ENCODE measurements around the gene CCDC33.

The CCDC33 gene

GRCh38 chr15:74369084-74369745, 133.1 kb downstream of the CCDC33 start:
- no peak for DNase-seq

DNA sequence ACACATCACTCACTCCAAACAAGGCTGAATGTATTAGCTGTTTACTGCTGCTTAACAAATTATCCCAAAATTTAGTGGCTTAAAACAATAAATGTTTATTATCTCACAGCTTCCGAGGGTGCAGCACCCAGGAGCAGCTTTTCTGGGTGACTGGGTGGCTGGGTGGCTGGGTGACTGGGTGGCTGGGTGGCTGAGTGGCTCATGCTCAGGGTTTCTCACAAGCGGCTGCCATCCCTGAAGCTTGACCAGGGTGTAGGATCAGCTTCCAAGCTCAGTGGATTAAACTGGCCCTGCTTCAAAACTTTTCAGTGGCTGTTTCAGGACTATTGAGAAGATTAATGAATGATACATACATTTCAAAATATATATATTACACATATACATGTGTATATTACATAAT, 133.6 kb downstream of the CCDC33 start:
- no peak for DNase-seq

- no peak for DNase-seq
These were observed 134.3 kb downstream of the CCDC33 start for GRCh38 chr15:74370471-74370870.

DNA sequence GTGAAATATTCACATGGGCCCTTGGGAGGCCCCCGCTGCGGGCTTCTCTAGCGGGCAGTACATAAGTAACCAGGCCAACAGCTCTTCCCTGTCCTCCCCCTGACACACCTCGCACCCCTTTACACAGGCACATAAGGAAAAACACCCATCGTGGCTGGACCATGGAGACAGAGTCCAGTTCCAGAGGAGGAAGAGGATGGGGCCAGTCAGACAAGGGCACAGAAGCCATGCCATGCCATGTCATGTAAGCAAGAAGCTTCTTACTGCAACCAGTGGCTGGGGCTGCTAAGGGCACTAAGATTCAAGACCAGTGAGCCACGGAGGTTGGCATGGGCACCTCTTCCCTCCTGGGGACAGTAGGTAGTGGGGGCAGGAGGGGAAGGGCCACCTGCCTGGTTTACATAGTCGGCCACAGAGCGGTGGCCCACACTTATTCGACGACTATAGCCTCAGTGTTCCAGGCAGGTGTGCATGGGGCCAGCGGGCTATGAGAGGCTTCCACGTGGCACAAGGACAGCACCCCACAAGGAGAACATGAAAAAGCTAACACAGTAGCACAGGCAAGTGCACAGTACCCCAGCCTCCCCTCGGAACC, 137.0 kb downstream of the CCDC33 start:
- DNase-seq: no peak

GRCh38 chr15:74373731-74374647, 137.9 kb downstream of the CCDC33 start:
- peak; percentile 73 for DNase-seq

- DNase-seq: no peak
These were observed 138.6 kb downstream of the CCDC33 start for GRCh38 chr15:74374648-74375302.

DNA sequence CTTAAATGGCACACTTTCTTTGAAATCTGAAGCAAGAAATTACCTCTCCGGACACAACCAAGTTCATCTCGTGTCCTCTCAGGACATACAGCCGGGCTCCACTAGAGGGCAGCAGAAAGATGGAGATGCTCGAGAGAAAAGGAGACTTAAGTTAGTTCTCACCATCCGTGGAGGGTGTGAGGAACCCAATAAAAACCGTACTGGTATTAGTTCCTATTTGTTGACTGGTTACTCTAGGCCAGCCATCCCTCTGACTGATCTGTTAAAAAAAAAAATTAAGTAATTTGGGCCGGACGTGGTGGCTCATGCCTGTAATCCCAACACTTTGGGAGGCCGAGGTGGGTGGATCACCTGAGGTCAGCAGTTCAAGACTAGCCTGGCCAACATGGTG, 139.2 kb downstream of the CCDC33 start:
- DNase-seq: peak; percentile 58

DNA sequence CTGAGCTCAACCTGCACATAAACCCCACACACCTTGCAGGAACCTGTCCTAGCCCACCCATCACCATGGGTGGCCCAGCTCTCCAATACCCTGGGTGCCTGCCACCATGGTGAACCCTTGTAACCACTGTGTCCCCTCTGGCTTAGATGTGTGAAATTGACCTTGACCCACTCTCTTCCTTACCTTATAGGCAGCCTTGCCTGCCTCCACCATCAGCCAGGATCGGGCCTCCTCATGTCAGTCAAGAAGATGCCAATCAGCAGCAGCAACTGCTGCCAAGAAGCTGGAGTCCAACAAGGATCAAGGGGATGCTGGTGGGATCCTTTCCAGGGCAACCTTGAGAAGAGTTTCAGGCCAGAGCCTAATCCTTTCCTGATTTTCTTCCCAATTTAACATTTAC, 140.1 kb downstream of the CCDC33 start:
- no peak for DNase-seq

DNA sequence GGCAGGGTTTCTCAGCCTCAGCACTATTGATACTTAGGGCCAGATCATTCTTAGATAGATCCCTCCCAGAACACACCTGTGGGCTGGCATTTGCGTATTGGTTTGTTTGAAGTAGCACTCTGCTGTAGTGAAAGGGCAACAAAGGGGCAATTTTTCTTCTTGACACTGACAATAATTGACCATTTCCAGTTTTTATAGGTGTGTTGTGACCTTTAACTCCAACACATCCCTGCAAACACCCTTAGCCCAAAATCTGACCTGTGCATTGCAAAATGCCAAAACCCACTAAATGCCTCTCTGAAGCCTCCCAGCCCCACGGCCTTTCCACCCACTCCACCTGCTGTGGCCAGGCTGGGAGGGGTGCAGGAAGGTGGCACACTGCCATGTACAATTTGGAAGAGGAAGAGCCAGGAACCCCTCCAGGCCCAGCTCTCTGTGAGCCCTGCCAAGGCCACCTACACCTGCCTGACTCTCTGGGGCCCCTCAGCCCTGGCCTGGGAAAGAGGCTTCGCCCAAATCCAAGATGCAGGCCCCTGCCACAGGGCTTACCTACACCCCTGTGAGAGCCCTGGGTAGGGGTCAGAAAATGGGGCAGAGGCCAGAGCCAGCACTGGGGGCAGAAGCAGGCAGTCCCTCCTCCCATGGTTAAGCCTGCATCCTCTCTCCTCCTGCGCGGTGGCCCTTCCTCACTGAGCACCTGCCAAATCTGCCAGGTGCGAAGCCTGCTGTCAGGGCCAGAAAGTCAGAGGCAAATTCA, 140.9 kb downstream of the CCDC33 start:
- no peak for DNase-seq

DNA sequence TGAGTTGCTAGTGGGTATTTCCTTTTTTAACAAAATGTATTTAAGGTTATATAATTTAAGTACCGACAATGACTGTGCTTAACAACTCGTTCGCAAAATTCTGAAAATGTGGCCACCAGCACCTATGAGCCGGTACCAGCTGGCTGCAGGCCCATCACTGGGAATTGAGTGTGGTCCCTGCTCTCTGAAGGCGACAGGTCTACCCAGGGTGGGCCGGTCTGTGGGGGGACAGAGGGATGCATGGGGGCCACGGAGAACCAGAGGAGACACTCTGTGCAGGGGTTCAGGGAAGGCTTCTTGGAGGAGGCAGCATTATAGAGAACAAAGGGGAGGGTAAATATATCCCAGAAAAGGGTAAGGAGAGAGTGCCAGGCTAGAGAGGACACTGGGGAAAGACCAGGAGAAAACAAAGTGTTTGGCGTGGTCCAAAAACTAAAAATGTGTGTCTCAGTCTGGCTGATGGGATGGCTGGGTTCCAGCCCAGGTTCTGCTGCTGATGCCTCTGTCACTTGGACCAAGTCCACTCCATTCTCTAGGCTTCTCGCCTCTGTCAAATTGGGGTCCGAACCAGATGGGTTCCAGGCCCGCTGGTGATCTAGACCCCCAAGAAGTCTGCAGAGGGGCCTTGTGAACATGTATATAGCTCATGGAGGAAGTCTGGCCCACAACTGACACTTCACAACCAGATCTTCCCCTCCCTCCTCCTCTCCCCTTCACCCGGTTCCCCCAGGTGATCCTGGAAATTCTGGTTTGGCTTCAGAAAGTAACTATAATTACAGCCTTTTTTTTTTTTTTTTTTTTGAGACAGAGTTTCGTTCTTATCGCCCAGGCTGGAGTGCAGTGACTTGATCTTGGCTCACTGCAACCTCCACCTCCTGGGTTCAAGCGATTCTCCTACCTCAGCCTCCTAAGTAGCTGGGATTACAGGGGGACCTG, 142.0 kb downstream of the CCDC33 start:
- DNase-seq: no peak

DNA sequence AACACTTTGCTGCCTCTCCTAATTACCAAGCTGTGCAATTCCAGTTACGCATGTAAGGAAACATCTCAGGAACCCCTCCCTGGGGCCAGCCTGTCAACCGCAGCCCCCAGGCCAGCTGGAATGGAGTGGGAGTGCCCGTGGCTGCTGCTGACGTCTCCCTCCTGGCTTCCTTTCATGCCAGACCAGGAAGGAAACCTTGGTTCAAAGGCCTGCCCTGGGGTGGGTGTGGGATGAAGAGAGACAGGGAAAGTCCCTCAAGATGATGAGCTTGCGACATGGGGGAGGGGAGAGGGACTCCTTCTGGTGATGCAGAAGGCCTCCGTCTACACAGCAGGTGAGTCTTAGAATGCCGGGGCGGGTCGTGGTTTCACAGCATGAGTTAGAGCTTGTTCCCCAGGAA, 142.7 kb downstream of the CCDC33 start:
- DNase-seq: no peak

DNA sequence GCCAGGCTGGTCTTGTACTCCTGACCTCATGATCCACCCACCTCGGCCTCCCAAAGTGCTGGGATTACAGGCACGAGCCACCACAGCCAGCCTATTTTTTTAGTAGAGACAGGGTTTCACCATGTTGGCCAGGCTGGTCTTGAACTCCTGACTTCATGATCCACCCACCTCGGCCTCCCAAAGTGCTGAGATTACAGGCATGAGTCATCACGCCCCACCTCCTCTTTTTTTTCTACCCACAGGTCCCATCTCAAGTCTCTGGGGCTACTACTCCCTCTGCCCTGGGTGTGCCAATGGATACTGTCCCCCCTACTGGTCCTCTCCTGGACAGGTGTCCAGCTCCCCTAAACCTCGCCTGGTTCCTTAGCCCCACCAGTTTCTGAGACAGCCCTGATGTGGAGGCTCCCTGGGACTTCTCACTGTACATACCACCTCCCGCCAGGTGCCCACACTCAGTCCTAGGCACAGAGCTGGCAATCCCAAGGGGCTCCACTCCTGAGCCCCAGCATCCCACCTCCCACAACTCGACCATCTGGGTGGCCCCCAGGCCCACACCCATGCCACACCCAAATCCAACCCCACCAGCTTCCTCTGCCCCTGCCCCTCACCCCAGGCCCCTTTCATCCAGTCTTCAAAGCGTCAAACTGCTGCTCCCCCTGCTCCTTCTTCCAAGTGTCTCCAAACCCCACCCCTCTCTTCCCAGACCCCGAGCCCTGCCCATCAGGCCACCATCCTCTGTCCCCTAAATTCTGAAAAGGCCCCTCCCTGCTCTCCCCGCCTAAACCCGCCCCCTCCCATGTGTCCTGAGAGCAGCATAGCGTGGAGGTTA, 144.4 kb downstream of the CCDC33 start:
- no peak for DNase-seq

GRCh38 chr15:74381190-74381453, 145.0 kb downstream of the CCDC33 start:
- no peak for DNase-seq

DNA sequence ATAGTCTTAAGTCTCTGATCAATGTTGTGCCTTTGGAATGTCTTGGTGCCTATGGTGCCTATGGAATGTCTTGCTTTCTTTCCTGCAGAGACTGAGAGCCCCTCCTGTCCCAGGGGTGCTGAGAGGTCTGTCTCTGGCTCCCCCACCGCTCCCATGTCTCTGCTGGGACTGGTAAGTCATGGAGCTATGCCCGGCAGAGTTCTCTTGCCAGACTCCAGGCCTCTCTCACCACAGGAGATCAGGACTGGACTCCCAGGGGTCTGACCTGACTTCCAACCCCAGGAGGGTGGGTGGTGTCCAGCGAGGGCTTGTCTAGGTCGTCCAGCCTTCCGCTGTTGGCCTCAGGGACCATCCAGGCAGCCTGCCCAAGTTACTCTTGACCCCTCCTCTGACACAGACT, 145.4 kb downstream of the CCDC33 start:
- no peak for DNase-seq

DNA sequence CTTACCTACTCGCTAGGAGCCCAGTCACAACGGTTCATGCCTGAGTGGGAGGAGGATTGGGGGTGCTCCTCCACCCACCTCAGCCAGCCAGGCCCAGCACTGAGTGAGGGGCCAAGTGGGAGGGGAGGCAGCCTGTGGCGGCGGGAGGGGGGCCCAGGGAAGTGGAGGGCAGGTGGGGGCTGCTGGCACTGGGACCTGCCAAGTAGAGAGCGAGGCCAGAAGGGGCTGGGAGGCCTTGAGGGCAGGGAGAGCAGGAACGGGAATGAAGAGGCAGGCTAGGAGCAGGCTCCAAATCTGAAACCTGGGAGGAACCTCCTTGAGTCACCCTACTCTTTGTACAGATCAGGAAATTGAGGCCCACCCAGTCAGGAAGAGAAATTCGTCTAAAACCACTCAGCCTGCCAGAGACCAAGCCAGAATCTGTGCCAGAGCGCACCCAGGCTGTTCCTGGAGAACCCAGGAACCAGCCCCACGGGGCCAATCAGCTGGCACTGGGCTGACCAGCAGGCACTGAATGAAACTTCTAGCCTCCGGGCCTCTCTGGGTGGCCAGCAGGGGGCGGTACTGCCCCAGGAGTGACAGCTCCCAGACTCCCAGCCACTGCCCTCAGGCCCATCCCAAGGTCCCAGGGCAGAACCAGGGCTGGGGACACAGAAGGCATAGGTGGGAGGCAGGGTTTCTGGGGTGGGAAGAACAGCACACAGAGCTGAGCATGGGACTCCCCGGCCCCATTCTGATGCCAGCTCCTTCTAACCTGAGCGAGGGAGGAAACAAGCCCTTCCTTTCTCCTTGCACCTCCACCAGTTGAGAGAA, 146.1 kb downstream of the CCDC33 start:
- DNase-seq: peak; percentile 76

DNA sequence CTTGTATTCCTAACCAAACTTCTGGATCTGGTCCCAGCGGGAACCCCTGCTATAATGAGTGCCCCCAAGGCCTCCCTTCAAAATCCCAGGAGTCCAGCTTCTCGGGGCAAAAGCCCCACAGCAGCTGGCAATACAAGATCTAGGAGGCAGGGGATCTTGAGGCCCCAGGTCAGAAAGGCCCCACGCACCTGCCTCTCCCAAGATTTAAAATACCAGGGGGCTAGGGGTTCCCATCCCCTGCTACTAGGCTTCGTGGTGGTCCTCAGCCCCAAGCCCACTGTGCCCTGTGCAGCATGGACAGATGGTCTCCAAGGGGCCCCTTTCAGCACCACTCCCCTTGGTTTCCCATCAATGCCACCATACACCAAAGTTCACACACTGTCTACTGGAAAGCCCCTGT, 147.2 kb downstream of the CCDC33 start:
- no peak for DNase-seq

DNA sequence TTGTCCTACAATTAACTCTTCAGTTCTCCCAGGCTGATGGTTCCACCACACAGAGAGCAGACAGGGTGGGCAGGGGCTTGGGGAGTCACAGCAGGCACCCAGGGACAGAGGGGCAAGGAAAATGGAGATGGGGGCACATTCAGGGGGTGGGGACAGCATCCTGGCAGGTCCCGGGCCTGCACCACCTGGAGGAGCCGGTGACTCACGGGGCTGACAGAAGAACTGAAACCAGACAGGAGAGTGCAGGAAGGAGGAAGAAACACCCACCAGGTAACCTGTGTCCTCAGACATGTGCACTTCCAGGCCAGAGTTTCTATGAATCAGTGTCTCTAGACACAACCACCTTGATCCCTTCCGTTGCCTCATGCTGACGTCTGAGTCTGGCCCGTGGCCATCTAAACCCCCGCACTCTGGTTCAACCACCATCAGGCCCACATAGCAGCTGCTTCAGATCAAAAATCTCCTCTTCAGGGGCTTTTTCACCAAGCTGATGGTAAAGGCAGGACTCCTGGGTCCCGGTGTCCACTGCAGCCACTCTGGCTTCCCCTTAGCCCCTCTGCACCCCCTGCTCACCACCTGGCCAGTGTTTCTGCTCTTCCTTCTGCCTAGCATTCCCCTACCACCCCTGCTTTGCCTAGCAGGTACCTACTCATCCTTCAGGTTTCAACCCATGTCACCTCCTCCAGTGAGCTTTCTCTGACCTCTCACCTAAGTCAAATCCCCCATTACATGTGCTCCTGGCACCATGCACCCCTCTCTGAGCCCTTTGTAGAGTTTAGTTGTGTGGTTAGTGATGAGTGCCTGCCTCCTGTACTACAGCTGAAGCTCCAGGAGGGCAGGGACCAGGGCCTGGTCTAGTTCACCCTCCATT, 147.8 kb downstream of the CCDC33 start:
- no peak for DNase-seq

DNA sequence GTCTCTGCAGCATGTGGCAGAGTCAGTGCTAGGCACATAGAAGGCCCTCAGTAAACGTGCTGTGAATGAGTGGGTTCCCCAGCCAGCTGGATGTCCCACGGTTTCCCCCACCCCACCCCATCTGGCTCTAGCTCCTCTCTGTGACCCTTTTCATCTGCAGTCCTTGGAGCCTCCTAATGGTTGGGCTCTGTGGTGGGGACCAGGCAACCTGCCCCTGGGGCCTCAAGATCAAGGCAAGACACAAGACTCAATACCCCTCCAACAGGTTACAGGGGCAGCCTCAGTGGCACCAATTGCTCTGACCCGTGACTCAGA, 148.4 kb downstream of the CCDC33 start:
- no peak for DNase-seq

Measured in T1000 (cell line).